Activated CD4-positive, CD25-positive, alpha-beta regulatory T cell treated with anti-CD3 and anti-CD28 coated beads, Interleukin-2, amount 50 U/mL, for 24 hours (primary cell): ENCODE results near the gene FBXO28.

Source experiments
- ATAC-seq, 2 donors: fragments of 150-1000 bp; cut with Tn5 transposase; one replicate each; pipeline ENCODE4 v1.10.0; 2021; ENCODE audit warnings: mild to moderate bottlenecking in 1 of 2, moderate library complexity in 1 of 2

The FBXO28 gene

DNA sequence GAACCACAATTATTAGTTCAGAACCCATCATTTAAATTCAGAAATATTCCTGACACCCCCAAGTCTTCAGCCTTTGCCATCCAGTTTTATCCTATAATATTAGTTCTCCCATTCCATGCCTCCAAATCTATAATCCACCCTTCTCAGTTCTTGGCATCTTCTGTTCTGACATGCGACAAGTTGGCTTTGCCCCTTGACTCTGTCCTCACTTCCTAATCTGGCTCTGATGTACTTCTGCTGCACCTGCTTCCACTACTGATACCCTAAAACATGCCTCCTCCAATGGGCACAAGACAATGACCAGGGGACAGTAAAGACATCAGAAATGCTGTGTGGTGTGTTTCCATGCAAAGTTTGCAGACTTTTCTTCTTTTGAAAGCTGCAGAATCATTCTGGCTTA is 17.1 kb upstream of the FBXO28 start:
- ATAC-seq = no peak

DNA sequence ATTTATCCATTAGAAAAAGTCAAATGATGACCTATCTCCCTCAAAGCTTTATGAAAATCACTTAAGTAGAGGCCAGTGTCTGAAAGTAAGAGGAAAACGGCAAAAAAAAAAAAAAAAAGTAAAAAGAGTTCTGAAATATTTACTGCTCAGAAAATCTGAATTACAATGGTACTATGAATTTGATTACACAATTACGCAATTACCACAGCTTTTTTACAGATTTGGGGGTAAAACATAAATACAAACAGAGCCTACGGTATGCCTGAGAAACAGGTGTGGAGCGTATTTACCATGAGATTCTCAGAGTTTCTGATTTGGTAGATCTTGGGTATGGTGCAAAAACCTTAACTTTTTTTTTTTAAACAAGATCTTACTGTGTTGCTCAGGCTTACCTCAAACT is 15.9 kb upstream of the FBXO28 start:
- no peak for ATAC-seq

DNA sequence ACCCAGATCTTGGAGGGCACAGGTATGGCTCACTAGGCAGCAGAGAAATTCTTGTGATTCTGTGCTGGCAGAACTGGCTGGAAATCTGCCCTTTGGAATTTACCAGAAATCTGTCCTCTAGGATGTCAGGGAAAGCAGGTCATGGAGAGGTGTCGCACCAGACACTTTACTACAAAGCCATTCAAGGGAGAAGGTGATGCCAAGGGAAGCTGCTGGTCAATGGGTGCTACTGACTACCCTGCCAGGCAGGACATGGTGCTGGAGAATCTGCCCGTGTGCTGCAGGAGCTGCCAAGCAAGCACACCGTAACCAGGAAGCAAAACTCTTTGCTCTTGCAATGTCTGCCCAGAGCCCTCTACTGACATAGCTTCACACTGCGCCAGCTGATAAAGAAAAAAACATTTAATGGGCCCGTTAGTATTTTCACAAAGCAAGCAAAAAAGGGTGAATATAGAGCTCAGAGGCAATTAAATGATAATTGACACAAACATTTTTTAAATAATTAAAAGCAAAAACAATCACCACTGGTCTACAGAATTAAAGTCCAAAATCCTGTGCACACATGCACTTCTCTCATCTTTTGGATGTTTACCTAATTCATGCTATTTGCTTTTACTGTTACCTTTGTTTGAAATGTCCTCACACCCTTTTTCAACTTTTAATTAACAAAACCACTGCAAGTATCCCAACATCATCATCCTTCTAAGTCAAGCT is 7.2 kb upstream of the FBXO28 start:
- peak in 1 of 2 donors; percentile 36 for ATAC-seq

DNA sequence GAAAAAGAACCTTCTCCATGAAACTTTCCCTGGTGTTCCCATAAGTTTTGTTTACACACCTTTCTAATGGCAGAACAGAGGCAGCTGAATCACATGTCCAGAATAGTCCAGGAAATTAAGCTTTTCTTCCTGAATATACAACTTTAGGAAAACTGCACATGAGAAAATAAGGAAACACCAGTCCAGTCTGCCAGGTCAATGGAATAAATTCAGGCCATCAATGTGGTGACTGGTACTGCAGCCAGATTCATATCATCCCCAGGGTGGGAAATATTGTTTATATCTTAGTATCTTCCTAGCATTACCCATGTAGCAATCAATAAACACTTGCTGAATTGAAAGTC is 6.7 kb upstream of the FBXO28 start:
- no peak for ATAC-seq

DNA sequence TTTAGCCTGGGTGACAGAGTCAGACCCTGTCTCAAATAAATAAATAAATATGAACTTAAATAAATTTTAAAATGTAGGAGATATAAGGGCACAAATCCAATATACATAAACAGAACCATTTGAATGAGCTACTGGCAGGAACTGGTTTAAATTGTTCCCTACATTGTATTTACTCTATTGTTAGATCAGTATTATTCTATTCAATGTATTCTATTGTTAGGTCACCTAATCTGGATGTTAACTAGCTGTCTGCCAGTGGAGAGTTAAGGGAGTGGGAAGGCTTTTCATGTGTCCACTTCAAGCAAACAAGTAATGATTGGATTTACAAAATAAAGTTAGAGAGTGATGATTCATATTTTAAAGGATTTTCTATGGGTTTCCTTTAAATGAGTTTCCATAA is 4.9 kb upstream of the FBXO28 start:
- ATAC-seq = no peak

DNA sequence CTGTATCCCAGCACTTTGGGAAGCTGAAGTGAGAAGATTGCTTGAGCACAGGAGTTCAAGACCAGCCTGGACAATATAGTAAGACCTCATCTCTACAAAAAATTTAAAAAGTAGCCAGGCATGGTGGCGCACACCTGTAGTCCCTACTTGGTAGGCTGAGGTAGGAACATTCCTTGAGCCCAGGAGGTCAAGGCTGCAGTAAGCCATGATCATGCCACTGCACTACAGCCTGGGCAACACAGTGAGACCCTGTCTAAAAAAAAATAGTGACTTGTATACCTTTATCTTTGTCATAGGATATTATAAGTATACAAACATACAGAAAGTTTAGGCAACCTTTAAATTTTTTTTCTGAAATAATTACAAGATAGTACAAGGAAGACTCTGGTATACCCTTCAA is 3.9 kb upstream of the FBXO28 start:
- ATAC-seq = no peak

DNA sequence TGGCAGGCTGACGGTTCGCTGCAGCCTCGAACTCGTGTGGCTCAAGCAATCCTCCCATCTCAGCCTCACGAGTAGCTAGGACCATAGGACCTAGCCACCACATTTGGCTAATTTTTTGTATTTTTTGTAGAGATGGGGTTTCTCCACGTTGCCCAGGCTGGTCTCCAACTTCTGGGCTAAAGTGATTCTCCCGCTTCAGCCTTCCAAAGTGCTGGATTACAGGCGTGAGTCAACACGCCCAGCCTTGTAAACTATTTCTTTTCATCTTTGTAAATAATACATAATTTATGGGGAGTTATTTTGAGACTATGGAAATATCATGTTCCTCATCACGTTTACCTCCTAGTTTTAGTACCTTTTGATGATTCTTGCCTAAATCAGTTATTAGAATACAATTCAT is 906 bp upstream of the FBXO28 start:
- no peak for ATAC-seq

DNA sequence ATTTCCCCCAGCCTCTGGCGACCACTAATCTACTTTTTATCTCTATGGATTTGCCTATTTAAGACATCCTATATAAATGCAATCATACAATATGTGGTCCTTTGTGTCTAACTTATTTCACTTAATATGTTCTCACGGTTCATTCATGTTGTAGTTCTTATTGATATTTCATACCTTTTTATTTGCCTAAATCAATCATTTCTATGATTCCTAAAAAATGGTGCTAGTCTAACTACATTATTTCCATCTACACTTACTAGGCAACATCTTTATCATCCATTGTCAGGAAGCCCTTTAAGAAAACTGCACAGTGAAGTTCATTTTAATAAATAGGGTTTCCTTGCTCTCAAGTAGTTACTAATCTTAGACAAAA is 380 bp upstream of the FBXO28 start:
- no peak for ATAC-seq

DNA sequence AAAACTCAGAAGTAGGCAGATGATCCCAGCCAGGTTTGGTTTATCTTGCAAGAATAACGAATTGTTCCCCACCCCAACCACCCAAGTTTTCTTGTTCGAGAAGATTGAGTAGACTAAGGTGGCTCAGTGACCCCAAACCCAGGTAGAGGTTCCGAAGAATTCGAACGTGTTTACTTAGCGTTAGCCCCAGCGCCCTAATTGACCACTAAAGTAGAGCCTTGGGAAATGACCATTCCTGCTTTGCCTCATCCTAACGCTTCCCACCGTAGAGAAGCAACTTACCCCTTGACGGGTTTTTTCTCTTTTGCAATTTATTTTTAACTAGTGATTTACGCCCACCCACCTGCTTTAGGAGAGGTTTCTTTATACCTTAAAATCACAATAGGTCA is 870 bp downstream of the FBXO28 start:
- ATAC-seq = no peak

DNA sequence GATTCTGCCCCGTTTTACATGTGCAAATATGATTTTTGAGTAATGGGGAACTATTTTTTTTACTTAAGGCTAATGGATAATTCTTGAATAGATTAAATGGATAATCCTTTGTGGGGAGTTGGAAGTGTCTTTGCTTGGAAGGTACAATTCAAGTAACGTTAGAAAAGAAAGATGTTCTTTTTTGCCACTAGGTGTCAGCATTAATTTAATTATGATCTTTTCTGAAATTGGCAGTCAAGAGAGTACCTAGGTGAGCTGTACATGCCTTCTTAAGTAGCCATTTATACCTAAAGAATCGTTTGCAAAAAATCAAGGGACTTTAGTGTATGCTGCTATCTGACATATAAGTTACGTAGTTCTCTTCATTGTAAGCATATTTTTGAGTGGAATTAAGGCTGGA is 2.2 kb downstream of the FBXO28 start:
- ATAC-seq = peak; percentile 23 to 28

DNA sequence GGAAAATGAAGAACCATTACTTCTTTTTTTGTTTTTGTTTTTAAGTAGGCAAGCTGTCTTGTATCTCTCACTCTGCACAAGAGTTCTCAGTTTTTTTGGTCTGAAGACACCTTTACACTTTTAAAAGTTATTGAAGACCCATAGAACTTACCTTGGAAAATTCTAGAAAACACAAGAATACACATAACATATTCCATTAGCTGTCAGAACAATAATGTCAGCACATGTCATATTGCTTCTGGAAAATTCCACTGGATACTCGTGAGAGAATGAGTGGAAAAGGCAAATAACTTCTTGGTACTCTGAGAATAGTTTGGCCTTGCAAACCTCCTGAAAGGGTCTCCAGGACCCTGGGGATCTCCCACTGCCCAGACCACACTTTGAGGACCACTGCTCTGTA is 4.8 kb downstream of the FBXO28 start:
- no peak for ATAC-seq

DNA sequence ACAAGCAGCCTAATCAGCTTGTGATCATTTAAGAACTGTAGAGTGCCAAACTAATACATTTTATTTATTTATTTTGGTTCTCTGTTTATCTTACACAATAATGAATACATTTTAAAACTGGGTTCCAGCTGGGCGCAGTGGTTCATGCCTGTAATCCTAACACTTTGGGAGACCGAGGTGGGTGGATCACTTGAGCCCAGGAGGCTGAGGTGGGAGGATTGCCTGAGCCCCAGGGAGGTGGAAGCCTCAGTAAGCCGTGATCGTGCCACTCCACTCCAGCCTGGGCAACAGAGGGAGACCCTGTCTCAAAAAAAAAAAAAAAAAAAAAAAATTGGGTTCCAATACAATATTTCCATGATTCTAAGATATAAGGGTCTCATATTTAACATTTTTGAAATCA is 9.2 kb downstream of the FBXO28 start:
- no peak for ATAC-seq

DNA sequence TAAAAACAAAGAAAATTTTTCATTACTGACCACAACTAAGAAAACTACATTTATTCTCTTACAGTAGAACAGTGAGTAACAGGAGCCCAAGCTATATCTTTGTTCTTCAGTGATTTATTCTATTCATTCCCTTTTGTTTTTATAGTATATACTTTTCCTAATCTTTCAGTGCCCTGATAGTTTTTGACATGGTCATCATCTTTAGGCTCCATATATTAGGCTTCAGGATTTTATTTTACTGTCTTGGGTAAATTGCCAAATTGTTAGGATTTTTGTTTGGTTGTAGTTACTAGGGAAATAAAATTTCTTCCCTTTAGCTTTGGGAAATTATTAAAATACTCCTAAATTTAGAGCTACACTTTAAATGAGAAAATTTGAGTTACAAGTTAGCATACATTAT is 10.3 kb downstream of the FBXO28 start:
- no peak for ATAC-seq

DNA sequence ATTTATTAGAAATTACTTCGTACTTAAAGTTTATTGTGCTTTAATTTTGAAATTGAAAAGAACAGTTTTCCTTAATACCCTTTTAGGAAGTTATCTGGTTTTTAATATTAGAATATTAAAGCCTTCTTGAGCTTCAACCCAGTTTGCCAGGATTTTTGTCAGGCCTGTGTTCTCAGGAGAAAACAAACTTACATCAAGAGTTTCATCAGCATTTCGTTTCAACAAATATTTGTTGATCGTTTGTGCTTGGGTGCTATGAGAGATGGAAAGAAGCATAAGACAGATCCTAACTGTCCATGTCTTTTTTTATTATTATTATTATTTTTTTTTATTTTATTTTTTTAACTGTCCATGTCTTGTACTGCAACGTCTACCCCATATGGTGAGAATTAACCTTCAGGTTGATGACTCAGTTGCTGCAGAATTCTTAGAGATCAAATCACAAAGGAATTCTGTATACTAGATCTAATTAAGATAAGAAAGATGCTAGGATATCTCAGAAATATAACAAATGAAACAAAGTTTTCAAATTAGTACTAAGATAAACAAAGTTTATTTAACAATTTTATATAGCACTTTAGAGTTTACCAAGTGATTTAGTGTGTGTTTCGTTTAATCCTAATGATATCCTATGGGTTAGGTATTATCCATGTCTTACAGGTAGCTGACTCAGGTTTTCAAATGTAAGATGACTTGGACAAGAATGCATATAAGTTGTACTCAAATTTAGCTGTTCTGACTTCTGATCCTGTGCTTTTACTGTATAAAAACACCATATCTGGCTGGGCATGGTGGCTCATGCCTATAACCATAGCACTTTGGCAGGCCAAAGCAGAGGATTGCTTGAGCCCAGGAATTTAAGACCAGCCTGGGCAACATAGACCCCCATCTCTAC is 14.3 kb downstream of the FBXO28 start:
- ATAC-seq = no peak

DNA sequence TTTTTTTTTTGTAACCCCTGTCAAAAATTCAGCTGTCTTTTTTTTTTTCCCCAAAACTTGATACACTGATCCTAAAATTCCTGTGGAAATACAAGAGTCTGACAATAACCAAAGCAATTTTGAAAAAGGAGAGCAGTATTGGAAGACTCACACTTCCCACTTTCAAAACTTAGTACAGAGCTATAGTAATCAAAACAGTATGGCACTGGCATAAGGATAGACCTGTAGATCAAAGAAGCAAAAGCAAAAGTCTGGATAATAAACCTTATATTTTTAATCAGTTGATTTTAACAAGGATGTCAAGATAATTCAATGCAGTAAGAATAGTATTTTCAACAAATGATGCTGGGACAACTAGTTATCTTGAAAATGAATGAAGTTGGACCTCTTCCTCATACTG is 17.3 kb downstream of the FBXO28 start:
- no peak for ATAC-seq

DNA sequence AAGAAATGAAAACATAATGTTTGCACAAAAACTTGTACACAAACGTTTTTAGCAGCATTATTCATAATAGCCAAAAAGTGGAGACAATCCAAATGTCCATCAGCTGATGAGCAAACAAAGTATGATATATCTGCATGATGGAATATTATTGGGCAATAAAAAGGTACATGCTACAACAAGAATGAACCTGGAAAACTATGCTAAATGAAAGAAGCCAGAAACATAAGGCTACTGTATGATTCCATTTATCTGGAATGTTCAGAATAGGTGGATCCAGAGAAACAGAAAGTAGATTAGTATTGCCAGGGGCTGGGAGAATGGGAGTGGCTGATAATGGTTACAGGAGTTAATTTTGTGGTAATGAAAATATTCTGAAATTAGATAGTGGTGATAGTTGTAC is 19.0 kb downstream of the FBXO28 start:
- no peak for ATAC-seq

DNA sequence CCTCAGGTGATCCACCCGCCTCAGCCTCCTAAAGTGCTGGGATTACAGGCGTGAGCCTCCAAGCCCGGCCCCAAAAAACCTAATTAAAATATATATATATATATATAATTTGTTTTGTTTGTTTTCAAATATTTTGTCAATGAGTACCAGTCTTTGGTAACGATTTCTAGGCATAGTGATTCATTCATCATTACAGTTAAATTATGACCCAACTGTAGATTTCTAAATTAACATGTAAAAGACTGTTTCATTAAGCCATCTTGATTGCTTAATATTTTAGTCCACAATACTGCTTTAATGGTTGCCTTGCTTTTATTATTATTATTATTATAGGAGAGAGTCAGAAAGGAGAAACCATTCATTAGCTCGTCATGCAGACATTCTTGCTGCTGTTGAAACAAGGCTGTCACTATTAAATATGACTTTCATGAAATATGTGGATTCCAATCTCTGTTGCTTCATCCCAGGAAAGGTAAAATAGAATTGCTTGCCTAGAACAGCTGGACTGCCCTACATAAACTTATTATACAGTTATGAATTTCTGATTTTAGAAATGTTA is 19.9 kb downstream of the FBXO28 start:
- no peak for ATAC-seq

DNA sequence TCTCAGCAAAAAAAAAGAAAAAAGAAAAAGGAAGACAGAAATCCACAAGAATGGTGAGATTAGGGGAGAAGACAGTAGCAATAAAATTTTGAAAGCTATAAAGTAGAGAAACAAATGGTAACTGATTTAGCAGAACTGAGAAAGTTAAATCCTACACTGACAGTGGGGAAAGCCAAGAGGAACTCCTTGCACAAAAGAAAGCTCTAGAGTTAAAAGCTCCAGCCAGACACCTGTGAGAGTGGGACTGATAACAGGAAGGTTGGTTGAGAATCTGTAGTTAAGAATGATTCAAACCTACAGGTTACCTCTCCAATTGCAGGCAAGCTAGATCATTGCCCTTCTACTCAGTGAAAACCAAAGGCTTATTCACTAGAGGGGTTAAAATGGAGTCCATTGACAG is 23.6 kb downstream of the FBXO28 start:
- no peak for ATAC-seq

DNA sequence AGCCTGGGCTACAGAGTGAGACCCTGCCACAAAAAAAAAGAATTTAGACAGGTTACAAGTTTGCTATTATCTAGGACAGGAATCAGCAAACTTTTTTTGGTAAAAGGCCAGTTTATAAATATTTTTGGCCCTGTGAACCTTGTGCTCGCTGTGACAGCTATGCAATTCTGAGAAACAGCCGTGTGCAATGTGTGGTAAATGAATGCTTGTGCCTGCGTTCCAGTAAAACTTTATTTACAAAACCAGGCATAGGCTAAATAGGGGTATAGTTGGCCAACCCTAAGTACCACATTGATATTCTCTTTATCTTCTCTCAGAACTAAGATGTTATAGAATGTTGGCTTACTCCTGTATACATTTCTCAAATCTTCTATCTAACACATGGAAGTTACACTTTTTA is 24.3 kb downstream of the FBXO28 start:
- no peak for ATAC-seq

DNA sequence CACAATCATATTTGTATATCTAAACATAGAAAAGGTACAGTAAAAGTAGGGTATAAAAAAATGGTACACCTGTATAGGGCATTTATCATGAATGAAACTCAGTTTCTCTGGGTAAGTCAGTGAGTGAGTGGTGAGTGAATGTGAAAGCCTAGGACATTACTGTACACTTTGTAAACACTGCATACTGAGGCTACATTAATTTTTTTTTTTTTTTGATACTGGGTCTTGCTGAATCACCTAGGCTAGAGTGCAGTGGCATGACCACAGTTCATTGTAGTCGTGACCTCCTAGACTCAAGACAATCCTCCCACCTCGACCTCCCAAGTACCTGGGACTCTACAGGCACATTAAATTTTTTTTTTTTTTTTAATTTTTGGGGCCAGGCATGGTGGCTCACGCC is 27.8 kb downstream of the FBXO28 start:
- peak in 1 of 2 donors; percentile 21 for ATAC-seq

DNA sequence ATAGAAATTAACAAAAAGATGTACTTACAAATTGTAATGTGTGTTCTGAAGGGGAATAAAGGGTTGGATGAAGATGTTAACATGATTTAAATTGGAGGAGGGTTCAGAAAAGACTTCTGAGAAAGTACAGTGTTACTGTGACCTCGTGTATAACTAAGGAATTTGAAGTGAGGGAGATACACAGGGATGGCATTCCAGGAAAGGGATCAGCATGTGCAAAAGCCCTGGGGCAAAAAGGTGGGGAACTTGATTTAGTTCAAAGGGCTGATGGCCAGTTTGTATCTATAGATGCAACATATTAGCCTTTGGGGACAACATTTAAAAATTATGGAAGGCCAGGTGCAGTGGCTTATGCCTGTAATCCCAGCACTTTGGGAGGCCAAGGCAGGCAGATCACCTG is 35.8 kb downstream of the FBXO28 start:
- no peak for ATAC-seq

DNA sequence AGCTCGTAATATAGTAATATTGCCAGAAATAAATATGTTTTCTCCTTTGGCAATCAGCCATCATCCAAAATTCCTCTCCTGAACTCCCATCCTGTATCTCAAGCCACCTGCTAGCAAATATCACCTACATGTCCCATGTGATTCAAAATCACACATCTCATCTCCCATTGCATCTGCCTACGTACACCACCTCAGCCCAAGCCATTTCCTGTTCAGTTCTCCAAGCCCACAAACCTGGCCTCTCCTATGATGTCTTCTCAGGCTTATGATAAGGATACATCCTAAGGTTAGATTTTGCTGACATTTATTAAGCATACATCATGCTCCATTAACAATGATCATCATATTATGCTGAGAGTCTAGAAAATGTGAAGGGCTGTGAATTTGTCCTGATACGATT is 37.2 kb downstream of the FBXO28 start:
- no peak for ATAC-seq

DNA sequence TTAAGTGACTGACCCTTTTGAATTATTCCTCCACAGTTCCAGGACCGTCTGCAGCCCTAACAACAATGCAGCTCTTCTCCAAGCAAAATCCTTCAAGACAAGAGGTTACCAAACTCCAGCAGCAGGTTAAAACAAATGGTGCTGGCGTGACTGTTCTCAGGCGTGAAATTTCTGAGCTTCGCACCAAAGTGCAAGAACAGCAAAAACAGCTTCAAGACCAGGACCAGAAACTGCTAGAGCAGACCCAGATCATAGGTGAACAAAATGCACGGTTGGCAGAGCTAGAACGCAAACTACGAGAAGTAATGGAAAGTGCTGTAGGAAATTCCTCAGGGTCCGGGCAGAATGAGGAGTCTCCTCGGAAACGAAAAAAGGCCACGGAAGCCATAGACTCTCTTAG is 43.4 kb downstream of the FBXO28 start:
- no peak for ATAC-seq

DNA sequence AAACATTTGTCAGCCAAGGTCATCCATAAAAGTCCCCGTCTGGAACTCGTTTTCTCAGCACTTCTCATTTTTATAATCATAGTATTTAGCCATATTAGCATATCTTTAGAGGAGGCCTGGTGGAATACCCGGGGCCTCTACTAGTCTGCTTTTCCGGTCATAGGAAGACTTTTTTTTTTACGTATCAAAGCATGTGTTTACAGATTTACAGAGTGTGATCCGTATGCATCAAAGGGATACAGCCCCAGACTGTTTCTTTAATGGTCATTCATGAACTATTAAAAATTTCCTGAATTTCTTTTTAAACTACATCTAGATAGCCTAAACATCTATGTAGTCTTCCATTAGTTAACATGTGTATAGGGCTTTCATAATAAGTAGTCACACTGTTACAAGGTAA is 45.6 kb downstream of the FBXO28 start:
- no peak for ATAC-seq
